Head of caudate nucleus (tissue), 42 donors: Measurements from ENCODE around the gene GDI2.

ENCODE experiments used
- DNase-seq, 42 donors: peaks; one replicate each; pipeline versions ENCODE4 v3.0.0 to v3.0.0-alpha.2; 2020 to 2021; ENCODE audit warnings: mixed read lengths in 7 of 42
- intact Hi-C: fragments of 100-400 bp; cut with DNase I; formaldehyde crosslinking; loops from one replicate; pipeline ENCODE4 v1.15.0; 2022

The GDI2 gene

DNA sequence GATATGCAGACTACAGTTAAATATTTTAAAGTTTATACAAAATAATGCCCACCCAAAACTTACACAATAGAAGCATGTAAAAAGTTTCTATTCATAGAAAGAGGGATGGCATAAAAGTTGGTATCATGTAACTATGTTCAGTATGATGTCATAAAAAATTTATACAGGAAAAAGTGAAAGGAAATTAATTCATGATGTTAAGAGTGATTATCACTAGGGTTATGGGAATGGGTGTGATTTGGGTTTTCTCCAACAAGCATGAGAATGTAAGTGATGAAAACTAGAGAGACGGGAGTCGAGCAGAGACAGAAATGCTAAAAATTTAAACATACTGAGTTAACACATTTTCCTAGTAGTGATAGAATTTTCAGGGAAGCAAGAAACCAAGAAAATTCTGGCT lies 52.7 kb downstream of the GDI2 start:
- no peak for DNase-seq
- intact Hi-C loops, result no loop called here

GRCh38 chr10:5758927-5759326 lies 54.3 kb downstream of the GDI2 start:
- intact Hi-C loops, result no loop called here
- DNase-seq, result no peak

- intact Hi-C loops, result no loop called here
- DNase-seq, result no peak
Observed at GRCh38 chr10:5757766-5758517, 55.3 kb downstream of the GDI2 start.

GRCh38 chr10:5752301-5752871 lies 60.8 kb downstream of the GDI2 start:
- no peak for DNase-seq
- intact Hi-C loops, result no loop called here

- intact Hi-C loops, result no loop called here
- DNase-seq, result no peak
Observed at GRCh38 chr10:5751601-5752253, 61.5 kb downstream of the GDI2 start.

DNA sequence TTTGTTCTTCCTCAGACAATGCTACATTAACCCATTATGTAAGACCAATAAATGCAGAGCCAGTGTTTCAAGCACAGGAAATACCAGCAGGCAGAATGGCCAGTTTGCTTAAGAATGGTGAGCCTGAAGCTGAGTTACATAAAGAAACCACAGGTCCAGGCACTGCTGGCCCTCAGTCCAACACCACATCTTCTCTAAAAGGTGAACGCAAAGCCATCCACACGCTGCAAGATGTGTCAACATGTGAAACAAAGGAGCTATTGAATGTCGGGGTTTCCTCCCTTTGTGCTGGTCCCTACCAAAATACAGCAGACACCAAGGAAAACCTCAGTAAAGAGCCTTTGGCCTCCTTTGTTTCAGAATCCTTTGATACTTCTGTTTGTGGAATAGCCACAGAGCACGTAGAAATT lies 64.8 kb downstream of the GDI2 start:
- intact Hi-C loops, result no loop called here
- DNase-seq, result no peak

GRCh38 chr10:5746197-5746596 lies 67.0 kb downstream of the GDI2 start:
- DNase-seq, result no peak
- intact Hi-C loops, result no loop called here

DNA sequence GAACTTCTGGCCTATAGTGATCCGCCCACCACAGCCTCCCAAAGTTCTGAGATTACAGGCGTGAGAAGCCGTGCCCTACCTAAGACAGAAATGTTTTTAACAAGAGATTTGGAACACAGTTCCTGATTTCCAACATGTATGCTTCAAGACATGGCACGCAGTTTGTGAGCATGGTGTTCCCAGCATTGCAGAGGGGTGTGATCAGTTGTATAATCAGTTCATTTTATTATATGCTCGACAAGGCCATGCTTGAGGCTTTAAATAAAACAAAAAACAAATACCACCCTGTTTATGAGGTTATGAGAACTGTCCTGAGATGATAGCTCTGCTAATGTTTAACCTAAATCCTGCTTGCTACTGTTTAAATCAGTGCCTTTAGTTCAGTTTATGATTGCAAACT lies 68.4 kb downstream of the GDI2 start:
- no peak for DNase-seq
- intact Hi-C loops, result no loop called here

GRCh38 chr10:5743736-5744135 lies 69.5 kb downstream of the GDI2 start:
- no peak for DNase-seq
- intact Hi-C loops, result no loop called here

GRCh38 chr10:5742116-5742515 lies 71.1 kb downstream of the GDI2 start:
- intact Hi-C loops, result no loop called here
- DNase-seq, result no peak

- intact Hi-C loops, result no loop called here
- no peak for DNase-seq
Observed at GRCh38 chr10:5741276-5741675, 72.0 kb downstream of the GDI2 start.

DNA sequence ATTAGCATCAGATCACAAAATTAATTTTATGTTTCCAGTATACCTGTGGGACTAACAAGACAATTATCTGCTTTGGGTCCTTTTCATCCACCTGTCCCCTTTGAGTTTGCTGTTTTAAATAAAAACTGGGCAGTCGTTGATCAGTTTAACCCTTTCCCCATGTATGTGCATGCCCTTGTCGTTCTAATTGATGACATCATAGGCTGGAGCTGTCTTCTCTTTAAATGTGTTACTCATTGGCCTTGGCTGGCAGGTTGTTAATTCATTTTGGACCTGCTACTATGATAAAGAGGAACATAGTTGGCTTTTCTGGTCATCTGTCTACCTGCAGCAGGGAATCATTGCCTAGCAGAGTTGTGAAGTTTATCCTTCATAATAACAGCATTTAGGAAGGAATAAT lies 74.8 kb downstream of the GDI2 start:
- intact Hi-C loops, result no loop called here
- no peak for DNase-seq

- DNase-seq, result no peak
- intact Hi-C loops, result no loop called here
Observed at GRCh38 chr10:5737352-5737751, 75.9 kb downstream of the GDI2 start.

DNA sequence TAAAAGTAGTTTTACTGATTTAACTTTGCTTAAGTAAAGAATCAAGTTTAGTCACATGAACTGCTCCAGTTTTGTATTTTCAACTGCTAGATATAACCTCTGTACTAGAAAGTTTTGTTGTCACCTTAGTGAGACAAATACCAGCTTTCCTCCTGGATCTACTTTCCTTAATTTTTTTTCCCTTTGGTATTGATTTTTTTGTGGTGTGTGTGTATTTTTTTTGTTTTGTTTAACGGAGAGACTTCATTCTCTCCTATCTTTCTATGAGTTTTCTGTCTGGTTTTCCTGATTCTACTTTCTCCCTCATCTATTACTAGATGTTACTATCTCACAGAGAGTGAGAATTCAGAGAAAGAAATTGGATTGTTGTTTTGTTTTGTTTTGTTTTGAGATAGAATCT lies 76.6 kb downstream of the GDI2 start:
- DNase-seq, result no peak
- intact Hi-C loops, result no loop called here

- DNase-seq, result no peak
- intact Hi-C loops, result no loop called here
Observed at GRCh38 chr10:5735119-5735518, 78.1 kb downstream of the GDI2 start.

GRCh38 chr10:5732141-5732540 lies 81.1 kb downstream of the GDI2 start:
- peak in 4 of 42 donors; percentile 10 to 46 (median 18) for DNase-seq
- intact Hi-C loops, result no loop called here

- intact Hi-C loops, result no loop called here
Observed at GRCh38 chr10:5731559-5731958, 81.7 kb downstream of the GDI2 start.

GRCh38 chr10:5730766-5731165 lies 82.5 kb downstream of the GDI2 start:
- intact Hi-C loops, result no loop called here
- DNase-seq, result no peak

More at GRCh38 chr10:5731559-5731958, 81.7 kb downstream of the GDI2 start:
- DNase-seq, result no peak

DNA sequence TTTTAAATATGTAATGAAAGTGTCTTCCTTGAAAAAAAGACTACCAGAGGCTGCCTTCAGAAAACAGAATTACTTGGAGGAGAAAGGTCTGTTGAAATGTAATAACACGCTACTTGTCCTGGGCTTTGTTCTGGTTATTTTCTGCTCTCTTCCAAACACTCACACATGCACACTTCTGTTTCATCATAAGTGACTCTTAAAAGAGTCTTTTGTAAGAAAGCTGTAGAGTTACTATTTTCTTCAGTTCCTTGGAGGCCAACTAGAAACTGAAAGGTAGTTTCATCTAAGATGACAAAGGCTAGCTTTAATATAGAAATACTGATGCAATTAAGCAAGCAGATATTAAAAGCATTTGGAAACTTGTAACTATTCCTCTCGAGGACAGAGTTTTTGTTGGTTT lies 89.5 kb downstream of the GDI2 start:
- DNase-seq, result no peak
- intact Hi-C loops, result no loop called here

- intact Hi-C loops, result no loop called here
- no peak for DNase-seq
Observed at GRCh38 chr10:5720182-5720581, 93.1 kb downstream of the GDI2 start.

DNA sequence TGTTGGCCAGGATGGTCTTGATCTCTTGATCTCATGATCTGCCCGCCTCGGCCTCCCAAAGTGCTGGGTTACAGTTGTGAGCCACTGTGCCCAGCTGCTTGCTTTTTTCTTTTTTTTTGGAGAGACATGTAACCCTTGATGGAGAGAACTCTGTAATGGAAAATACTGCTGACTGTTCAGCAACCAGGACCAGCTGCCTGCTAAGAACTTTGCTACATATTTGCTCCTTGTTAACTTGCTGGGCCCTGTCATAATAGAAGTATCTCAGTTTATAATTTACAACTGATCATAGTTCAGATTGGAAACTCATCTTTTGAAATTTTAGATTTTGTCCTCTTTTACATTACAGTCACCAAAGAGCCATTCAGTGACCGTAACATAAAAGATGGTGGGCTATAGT lies 93.7 kb downstream of the GDI2 start:
- intact Hi-C loops, result no loop called here
- no peak for DNase-seq
